AG09309 (cell line): ENCODE results near the gene DYNC1LI2.
"Not testable (repeated sequence)": the region's sequence is repeated elsewhere in the genome, so short reads cannot be mapped to it uniquely, and the experiment has no call there.

Source experiments
- DNase-seq: peaks from one replicate; pipeline ENCODE4 v3.0.0-alpha.2; 2010; ENCODE audit warnings: low read depth
- H3K4me3 ChIP-seq: 2 replicates; pipeline ENCODE4 v1.5.1; 2011; ENCODE audit warnings: mild to moderate bottlenecking, low read depth, low read length, moderate library complexity; ENCODE audit not compliant: control insufficient read depth
- TF ChIP-seq, protein P1 (sequence below): IDR thresholded peaks from 2 replicates; pipeline ENCODE4 v1.5.1; 2011; ENCODE audit warnings: mild to moderate bottlenecking, low read depth, low read length, inconsistent platforms; ENCODE audit not compliant: insufficient read depth, control insufficient read depth; ENCODE audit errors: missing control alignments

DYNC1LI2 gene

DNA sequence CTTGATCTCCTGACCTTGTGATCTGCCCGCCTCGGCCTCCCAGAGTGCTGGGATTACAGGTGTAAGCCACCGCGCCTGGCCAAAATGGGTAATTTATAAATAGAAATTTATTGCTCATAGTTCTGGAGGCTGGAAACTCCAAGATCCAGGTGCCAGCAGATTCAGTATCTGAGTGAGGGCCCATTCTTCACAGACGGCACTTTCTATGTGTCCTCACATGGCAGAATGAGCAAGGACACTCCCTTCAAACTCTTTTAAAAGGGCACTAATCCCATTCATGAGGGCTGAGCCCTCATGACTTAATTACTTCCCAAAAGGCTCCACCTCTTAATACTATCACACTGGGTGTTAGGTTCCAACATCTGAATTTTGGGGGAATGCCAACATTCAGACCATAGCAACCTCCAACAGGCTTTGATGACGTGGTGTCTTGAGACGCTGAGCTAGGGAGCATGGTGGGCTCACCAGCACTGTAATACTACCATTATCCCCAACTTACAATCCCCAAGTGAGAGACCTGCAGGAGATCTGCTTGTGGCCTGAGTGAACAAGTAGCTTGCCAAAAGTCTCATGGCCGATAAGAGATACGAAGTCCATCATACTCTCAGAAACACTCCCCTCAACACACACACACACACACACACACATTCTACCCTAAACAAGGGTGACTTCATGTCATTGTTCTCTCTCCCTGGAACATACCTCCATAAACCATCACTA, 63.3 kb downstream of the DYNC1LI2 start:
- no peak for DNase-seq
- H3K4me3 ChIP-seq, result no peak overlapping the region
- TF ChIP-seq, protein P1, sequence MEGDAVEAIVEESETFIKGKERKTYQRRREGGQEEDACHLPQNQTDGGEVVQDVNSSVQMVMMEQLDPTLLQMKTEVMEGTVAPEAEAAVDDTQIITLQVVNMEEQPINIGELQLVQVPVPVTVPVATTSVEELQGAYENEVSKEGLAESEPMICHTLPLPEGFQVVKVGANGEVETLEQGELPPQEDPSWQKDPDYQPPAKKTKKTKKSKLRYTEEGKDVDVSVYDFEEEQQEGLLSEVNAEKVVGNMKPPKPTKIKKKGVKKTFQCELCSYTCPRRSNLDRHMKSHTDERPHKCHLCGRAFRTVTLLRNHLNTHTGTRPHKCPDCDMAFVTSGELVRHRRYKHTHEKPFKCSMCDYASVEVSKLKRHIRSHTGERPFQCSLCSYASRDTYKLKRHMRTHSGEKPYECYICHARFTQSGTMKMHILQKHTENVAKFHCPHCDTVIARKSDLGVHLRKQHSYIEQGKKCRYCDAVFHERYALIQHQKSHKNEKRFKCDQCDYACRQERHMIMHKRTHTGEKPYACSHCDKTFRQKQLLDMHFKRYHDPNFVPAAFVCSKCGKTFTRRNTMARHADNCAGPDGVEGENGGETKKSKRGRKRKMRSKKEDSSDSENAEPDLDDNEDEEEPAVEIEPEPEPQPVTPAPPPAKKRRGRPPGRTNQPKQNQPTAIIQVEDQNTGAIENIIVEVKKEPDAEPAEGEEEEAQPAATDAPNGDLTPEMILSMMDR, result no peak

DNA sequence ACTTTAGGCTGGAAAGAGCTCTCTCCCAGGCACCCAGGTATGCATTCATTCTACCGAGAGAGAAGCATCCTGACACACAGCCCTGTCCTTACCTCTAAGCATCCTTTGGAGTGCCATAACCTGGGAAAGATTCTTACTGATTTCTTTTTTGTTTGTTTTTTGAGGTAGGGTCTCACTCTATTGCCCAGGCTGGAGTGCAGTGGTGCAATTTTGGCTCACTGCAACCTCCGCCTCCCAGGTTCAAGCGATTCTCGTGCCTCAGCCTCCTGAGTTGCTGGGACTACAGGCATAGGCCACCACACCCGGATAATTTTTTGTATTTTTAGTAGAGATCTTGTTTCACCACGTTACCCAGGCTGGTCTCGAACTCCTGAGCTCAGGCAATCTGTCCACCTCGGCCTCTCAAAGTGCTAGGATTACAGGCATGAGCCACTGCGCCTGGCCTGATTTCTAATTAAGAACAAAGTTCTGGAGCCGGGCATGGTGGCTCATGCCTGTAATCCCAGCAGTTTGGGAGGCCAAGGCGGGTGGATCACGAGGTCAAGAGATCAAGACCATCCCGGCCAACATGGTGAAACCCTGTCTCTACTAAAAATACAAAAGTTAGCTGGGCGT, 65.8 kb downstream of the DYNC1LI2 start:
- not testable (repeated sequence) for DNase-seq, H3K4me3 ChIP-seq

DNA sequence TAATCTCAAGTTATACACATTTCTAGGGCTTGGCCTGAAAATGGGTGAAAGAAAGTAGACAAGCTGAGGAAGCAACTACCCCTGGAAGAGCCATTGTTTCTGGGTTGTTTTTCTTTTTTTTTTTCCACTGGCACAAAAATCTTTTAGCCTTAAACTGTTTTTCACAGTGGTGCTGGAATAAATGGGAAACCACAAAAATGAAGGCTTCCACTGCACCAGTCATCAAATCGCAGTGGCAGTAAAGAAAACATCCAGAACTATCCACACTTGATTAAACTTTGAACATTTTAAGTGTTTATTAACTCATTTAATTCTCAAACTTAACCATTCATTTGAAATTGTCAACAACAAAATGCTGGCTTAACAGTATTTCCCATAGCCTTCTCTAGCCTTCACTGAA, 69.1 kb downstream of the DYNC1LI2 start:
- TF ChIP-seq, protein P1, result no peak
- no peak for DNase-seq
- H3K4me3 ChIP-seq, result no peak overlapping the region

DNA sequence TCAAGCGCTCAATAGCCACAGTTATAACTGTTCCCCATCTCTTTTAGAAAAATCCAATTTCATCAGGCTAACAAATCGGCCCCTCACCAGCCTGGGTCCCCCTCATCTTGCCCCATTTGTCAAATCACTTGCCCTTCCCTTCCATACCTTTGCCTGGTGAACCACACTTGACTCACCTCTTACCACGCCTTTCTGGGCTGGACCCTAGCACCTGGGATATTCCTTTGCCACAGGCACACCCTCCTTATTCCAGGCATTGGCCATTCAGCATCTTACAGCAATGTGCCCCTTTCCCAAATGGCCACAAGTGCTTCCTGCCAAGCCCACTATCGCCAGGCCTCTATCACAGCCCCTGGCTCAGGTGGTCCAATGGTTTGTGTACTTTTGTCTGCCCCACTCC, 69.7 kb downstream of the DYNC1LI2 start:
- no peak for DNase-seq
- H3K4me3 ChIP-seq, result no peak overlapping the region
- TF ChIP-seq, protein P1, result no peak

DNA sequence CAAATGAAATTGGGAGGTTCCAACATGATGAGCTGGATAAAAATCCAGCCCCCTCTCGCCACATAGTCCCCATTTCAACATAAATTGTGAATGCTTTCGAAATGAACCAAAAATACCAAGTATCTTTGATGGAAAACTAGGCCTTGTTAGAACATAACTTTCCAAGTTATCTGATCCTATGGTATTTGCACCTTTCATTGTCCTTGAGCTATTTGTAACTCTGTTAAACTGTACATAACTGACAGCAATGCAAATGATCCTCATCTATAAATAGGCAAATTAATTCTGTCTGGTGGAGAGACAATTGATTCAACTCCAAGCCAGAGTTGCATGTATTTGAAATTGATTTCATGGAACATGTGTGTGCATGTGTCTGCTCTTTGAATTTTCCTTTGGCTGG, 73.1 kb downstream of the DYNC1LI2 start:
- no peak overlapping the region for H3K4me3 ChIP-seq
- no peak for DNase-seq
- TF ChIP-seq, protein P1, result no peak

DNA sequence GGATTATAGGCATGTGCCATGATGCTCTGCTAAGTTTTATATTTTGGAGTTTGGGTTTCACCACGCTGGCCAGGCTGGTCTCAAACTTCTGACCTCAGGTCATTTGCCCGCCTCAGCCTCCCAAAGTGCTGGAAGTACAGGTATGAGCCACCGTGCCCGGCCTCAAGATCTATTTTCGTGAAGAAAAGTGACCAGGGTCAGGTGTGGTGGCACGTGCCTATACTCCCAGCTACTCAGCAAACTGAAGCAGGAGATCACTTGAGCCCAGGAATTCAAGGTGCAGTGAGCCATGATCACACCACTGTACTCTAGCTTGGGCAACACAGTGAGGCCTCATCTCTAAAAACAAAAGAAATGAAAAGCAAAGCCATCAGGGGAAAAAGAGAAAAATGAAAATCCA, 73.6 kb downstream of the DYNC1LI2 start:
- no peak for DNase-seq
- H3K4me3 ChIP-seq, result no peak overlapping the region
- TF ChIP-seq, protein P1, result no peak

DNA sequence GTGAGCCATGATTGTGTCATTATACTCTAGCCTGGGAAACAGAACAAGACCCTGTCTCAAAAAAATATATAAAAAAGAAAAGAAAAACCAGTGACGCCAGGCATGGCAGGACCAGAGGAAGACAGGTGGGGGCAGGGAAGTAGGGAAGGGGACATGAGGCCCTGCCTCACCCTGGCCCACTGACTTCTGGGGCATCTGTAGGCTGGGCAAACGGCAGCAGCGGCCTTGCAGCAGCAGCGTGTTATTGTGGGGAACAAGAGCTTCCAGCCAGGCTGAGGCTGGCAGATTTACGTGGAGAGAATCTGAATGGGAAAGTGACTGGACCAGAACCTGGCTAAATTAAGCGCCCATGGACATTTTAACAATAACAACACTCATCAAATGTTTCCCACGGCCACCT, 74.2 kb downstream of the DYNC1LI2 start:
- TF ChIP-seq, protein P1, result no peak
- no peak for DNase-seq
- no peak overlapping the region for H3K4me3 ChIP-seq
